Peyer's patch (tissue), 4 donors: ENCODE data around the gene RAB33B.

Experiments
- CTCF ChIP-seq, 6 experiments: fragments of 450-650 bp in 4 of 6; fragments of 200-600 bp in 2 of 6; sonication (generic) in 1 of 6; IDR thresholded peaks; one replicate each; pipeline ENCODE4 v1.5.1; 2017 to 2019; ENCODE audit warnings: antibody characterized with exemption in 6 of 6, mild to moderate bottlenecking in 3 of 6, moderate library complexity in 1 of 6
- POLR2A ChIP-seq, 2 donors: fragments of 450-650 bp; IDR thresholded peaks; one replicate each; pipeline ENCODE4 v1.5.1; 2017; ENCODE audit warnings: antibody characterized with exemption in 2 of 2, mild to moderate bottlenecking in 2 of 2, moderate library complexity in 2 of 2

- TF ChIP-seq CTCF (IDR thresholded peaks at IDR 0.05): peak in 4 of 6 experiments; percentile 8 to 45 (median 35)
- TF ChIP-seq POLR2A (IDR thresholded peaks at IDR 0.05): no peak
These were observed 55.9 kb downstream of the RAB33B start for GRCh38 chr4:139509727-139510410.
